ENCODE results near the gene ZBTB7C.

Gene ZBTB7C

GRCh38 chr18:48417985-48418384, 8.8 kb upstream of the ZBTB7C start:
- no peak for DNase-seq

- DNase-seq = no peak
Measured at GRCh38 chr18:48413342-48413741, 4.2 kb upstream of the ZBTB7C start.

- DNase-seq = peak; percentile 13
Measured at GRCh38 chr18:48412339-48412929, 3.3 kb upstream of the ZBTB7C start.

- DNase-seq = peak; percentile 87
Measured at GRCh38 chr18:48410095-48410920, 1.1 kb upstream of the ZBTB7C start.

- DNase-seq = peak; percentile 47
Measured at GRCh38 chr18:48409591-48410094, 460 bp upstream of the ZBTB7C start.

- peak; percentile 29 for DNase-seq
Measured at GRCh38 chr18:48408111-48408726, 964 bp downstream of the ZBTB7C start.

- DNase-seq = no peak
Measured at GRCh38 chr18:48407358-48407757, 1.8 kb downstream of the ZBTB7C start.

- no peak for DNase-seq
Measured at GRCh38 chr18:48405978-48406377, 3.2 kb downstream of the ZBTB7C start.

GRCh38 chr18:48404716-48405507, 4.3 kb downstream of the ZBTB7C start:
- DNase-seq = no peak

- DNase-seq = no peak
Measured at GRCh38 chr18:48402953-48403352, 6.2 kb downstream of the ZBTB7C start.

GRCh38 chr18:48399303-48400075, 9.7 kb downstream of the ZBTB7C start:
- no peak for DNase-seq

GRCh38 chr18:48398074-48398473, 11.1 kb downstream of the ZBTB7C start:
- no peak for DNase-seq

GRCh38 chr18:48397021-48397420, 12.2 kb downstream of the ZBTB7C start:
- no peak for DNase-seq

GRCh38 chr18:48396561-48396960, 12.6 kb downstream of the ZBTB7C start:
- DNase-seq = peak; percentile 28

GRCh38 chr18:48395646-48396045, 13.5 kb downstream of the ZBTB7C start:
- no peak for DNase-seq

- DNase-seq = no peak
Measured at GRCh38 chr18:48394176-48394575, 15.0 kb downstream of the ZBTB7C start.

- peak; percentile 37 for DNase-seq
Measured at GRCh38 chr18:48393776-48394175, 15.4 kb downstream of the ZBTB7C start.

GRCh38 chr18:48393170-48393569, 16.0 kb downstream of the ZBTB7C start:
- DNase-seq = peak; percentile 13

GRCh38 chr18:48392268-48392667, 16.9 kb downstream of the ZBTB7C start:
- DNase-seq = peak; percentile 31

GRCh38 chr18:48391868-48392267, 17.3 kb downstream of the ZBTB7C start:
- peak; percentile 38 for DNase-seq

- DNase-seq = no peak
Measured at GRCh38 chr18:48390641-48391040, 18.5 kb downstream of the ZBTB7C start.

- no peak for DNase-seq
Measured at GRCh38 chr18:48388478-48388877, 20.7 kb downstream of the ZBTB7C start.
